SHP77 treated with DMSO at 0.1 percent for 48 hours (cell line): ENCODE results near the gene CACNA1I.

Source experiments
- DNase-seq: peaks from one replicate; lab custom pipeline; 2025; lab: John Stamatoyannopoulos, UW

Gene CACNA1I

DNA sequence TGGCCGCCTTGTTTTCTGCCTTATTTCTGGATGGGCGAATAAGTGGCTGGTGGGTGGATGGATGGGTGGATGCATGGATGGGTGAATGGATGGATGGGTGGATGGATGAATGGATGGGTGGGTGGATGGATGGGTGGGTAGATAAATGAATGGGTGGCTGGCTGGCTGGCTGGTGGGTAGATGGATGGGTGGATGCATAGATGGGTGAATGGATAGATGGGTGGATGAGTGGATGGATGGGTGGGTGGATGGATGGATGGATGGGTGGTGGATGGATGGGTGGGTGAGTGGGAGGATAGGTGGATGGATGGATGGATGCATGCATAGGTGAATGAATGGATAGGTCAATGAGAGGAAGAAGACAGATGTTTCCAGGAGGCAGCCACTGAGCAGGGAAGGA is 98.9 kb downstream of the CACNA1I start:
- no peak for DNase-seq

DNA sequence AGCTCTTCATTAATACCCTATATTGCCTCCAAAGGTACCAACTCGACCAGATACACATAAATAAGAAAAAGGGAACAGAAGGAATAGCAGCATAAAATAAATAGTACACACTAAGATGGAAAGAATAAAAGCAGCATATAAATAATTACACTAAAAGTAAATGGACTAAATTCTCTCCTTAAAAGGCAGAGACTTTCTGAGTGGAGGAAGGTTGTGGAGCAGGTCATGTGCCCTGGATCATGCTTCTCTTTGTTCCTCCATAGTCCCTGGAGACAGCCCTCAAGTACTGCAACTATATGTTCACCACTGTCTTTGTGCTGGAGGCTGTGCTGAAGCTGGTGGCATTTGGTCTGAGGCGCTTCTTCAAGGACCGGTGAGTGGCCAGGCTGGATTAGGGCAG is 101.4 kb downstream of the CACNA1I start:
- no peak for DNase-seq

DNA sequence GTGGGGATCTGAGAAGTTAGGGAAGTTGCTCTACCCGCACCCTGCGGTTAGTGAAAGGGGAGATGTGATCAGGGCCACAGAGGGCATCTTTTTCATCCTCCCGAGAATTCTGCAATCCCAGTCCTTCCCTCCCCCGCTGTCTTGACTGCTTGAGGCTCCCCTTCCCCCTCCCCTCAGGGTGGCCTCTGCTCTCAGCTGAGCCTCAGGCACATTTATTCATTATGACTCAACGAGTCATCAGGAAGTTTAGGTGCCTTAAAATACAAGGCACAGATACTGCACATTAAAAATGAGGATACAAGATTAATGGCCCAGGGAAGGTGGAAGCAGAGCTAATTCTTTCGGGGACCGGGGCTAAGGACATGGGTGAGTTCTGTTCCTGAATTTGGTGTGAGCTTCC is 104.0 kb downstream of the CACNA1I start:
- DNase-seq = no peak

DNA sequence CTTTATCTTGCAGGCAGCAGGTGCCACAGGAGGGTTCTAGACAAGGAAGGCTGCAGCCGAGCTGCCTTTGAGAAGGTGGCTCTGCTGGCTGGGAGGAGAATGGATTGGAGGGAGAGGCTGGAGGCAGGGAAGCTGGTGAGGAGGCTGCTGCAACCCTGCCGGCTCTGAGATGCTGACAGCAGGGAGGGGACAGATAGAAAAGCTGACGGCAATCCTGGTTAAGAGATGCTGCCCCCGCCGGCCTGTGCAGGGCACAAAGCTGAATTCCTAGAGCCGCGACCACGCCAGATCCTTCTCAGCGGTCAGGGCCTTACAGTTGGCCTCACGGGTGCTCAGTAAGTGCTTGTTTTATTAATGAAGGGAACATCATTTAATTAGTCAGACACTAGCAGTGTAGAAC is 105.4 kb downstream of the CACNA1I start:
- no peak for DNase-seq

DNA sequence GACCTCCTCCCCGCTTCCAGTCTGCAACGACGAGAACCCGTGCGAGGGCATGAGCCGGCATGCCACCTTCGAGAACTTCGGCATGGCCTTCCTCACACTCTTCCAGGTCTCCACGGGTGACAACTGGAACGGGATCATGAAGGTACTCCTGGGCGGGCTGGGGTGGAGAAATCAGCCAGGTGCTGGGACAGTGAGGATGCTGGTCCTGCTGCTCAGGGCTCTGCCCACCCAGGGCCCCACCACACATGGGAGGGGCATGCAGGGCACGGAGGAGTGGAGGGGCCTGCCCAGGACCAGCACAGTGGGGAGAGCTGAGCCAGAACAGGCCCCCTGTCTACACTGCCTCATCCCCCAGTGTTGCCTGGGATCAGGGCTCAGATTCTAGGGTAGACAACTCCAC is 107.4 kb downstream of the CACNA1I start:
- DNase-seq = no peak

DNA sequence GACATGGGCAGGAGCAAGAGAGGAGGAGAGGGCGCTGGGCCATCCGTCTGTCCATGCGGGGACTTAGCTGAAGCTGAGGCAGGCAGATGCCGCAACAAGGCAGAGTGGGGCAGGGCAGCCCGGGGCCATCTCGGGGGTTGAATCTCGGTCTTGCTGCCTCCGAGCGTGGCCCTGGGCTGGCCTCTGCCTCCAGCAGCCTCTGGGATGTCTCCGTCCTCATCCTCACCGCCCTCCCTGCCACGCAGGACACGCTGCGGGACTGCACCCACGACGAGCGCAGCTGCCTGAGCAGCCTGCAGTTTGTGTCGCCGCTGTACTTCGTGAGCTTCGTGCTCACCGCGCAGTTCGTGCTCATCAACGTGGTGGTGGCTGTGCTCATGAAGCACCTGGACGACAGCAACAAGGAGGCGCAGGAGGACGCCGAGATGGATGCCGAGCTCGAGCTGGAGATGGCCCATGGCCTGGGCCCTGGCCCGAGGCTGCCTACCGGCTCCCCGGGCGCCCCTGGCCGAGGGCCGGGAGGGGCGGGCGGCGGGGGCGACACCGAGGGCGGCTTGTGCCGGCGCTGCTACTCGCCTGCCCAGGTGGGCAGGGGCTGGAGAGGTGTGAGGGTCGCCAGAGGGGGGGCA is 108.4 kb downstream of the CACNA1I start:
- DNase-seq = no peak

DNA sequence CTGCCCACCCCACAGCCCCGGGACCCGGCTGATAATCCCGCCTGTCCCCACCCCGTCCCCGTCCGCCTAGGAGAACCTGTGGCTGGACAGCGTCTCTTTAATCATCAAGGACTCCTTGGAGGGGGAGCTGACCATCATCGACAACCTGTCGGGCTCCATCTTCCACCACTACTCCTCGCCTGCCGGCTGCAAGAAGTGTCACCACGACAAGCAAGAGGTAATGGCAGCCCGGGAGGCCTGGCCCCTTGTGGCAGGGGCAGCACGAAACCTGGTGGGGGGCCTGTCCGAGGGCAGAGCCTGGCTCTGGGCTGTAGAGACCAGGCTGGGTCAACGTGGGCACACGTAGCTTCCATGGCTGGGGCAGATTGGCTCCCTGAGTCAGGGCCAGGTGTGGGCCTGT is 109.1 kb downstream of the CACNA1I start:
- no peak for DNase-seq

DNA sequence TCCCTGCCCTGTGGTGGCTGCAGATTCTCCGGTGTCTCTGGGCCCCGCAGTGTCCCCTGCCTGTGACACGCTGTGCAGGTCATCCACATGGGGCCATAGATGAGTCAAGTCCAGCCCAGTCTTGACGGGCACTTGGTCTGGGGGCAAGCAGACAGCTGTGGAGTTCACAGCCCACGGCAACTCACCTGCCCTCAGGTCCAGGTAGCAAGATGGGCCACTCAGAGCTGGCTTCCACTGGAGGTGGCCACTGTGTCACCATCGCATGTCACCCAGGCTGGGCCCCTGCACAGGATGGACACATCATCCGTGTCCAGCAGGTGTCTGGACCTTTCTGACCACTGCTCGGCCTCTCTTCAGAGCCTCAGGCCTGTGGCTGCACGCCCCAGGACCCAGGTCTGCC is 109.9 kb downstream of the CACNA1I start:
- DNase-seq = no peak

DNA sequence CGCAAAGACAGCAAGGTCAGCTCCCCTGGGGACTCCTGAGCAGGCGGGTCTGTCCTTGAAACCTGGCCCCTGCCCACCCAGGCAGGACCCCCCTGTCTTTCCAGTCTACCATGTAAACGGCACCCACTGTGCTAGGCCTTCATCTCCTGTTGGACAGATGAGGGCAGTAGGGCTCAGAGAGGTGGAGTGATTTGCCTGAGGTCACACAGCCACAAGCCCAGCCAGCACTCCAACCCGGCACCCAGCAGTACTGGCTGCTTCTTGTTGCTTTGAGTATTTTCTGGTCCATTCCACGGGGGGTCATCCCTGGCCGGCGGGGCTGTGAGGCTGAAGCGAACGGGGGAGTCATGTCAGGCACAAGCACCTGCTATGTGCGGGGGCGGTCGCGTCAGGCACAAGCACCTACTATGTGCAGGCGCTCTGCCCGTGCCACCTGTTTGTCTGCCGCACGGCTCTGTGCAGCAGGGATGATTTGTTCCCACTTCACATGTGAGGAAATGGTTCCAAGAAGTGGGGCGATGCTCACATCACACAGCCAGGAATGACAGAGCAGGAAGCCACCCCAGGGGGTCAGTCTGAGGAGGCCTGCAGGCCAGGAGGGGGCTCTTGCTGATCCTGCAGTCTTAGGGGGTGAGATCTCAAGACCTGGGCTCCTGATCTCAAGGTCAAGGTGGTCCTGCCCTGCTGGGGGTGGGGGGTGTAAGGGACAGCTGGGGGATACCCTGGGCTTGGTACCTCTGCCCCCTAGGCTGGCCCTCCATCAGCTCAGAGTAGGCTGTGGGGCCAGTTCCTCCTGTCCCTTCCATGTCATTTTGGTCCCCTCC is 110.7 kb downstream of the CACNA1I start:
- no peak for DNase-seq

DNA sequence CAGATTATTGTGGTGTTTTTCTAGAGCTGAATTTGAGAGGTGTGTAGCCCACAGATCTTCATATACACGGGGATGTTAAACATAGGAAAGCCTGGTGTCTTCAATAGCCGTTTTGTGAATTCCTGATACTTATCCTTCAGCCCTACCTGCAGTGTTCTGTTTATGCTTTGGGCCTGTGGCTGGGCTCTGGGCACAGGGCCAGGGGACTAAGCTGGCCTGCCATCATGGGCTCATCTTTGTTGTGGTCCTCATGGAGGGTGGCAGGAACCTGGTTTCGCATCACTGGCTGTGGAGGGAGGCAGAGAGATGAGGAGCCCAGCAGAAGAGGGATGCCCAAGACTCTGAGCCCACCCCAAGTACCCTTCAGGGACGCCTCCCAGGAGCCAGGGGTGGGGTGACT is 112.4 kb downstream of the CACNA1I start:
- DNase-seq = no peak

DNA sequence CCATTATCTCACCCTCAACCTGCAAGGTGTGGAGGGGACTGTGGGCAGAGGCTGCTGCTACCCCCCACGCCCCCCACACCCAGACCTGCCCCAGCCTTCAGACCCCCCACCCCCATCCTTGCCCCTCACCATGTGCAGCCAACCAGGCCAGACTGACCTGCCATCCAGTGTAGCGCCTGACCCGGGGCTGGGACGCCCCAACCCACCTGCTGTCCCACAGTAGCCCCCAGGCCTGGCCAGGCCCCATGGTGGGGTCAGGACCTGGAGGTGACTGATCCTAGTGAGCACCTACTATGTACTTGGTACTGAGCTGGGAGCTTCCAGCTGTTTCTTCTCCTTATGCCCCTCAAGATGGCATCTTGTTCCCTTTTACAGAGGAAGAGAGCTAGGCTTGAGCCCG is 113.1 kb downstream of the CACNA1I start:
- no peak for DNase-seq

DNA sequence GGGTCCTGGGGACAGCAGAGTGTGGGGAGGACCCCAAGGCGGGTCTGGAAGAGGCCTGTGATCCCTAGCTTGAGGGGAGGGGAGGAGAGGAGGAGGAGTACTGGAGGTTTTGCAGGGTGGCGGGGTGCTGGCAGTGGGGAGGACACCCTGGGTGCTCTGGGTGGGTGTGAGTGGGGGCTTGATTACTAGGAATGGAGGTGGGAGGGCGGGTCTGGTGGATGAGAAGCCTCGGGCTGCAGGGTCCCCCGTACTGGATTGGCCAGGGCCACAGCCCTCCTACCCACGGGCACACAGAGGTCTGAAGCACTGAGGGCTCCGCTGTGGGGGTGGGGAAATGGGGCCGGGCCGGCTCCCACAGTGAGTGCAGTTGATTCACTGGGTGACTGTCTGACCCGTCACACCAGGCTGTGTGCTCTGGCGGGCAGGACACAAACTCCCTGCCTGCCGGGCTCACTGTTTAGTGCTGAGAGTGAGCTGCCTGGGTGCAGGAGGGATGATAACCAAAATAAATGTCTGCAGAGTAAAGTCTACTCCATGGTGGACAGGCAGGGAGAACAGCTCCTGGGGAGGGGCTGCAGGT is 114.2 kb downstream of the CACNA1I start:
- DNase-seq = no peak

DNA sequence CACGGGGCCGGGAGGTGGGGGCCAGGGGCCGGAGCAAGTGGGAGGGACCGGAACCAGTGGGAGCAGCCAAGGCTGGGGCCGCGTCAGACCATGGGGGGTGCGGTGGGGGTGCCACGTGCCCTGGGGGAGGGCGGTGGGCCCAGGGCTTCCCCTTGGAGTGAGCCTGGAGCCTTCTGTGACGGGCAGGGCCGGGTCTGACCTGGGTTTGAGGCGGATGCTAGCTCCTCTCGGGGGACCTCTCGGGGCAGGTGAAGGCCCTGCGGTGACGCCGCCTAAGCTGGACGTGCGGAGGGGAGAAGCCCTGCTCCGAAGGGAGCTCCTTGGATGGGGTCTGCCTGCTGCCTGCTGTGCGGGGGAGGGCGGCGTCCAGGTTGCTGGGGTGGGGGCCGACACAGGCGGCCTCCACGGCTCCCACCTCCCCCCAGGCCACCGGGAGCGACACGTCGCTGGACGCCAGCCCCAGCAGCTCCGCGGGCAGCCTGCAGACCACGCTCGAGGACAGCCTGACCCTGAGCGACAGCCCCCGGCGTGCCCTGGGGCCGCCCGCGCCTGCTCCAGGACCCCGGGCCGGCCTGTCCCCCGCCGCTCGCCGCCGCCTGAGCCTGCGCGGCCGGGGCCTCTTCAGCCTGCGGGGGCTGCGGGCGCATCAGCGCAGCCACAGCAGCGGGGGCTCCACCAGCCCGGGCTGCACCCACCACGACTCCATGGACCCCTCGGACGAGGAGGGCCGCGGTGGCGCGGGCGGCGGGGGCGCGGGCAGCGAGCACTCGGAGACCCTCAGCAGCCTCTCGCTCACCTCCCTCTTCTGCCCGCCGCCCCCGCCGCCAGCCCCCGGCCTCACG is 115.0 kb downstream of the CACNA1I start:
- no peak for DNase-seq

DNA sequence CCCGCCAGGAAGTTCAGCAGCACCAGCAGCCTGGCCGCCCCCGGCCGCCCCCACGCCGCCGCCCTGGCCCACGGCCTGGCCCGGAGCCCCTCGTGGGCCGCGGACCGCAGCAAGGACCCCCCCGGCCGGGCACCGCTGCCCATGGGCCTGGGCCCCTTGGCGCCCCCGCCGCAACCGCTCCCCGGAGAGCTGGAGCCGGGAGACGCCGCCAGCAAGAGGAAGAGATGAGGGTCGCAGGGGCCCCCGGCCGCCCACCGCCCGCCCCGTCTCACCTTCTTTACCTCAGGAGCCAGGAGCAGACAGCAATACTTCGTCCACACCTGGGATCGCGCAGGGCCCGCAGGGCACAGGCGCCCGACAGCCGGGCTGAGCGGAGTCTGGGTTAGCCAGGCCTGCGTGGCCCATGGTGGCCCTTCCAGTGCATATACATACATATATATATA is 115.6 kb downstream of the CACNA1I start:
- DNase-seq = no peak

DNA sequence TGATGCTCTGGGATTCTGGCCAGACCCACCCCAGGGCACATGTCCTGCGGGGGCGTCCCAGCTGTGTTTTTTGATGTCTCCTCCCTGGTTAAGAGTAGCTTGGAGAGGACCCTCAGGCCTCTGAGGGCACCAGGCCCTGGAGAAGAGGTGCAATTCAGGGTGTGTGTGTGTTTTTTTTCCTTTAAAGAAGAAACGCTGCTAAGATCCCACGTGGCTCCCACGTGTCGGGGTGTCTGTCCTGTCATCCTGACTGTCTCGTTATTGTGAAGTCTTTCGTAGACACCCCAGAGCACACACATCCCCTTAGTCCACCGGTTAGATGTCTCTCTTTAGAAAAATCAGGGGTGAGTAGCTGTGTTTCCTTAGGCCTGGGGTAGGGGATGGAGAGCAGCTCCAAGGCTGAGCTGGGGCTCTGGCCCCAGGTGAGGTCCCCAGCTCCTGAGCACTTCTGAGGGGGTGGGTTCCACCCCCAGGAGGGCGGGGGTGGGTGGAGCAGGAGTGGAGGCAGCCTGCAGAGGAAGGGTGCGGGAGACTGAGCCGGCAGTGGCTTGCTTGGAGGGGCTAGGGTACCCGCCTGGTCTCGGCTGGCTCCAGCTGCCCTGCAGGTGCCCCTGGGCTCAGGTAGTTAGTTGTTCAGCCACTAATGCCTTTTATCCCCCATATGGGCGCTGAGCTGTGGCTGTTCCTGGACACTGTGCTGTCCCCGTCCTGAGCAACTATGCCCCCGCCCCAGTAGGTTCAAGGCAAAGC is 116.4 kb downstream of the CACNA1I start:
- no peak for DNase-seq

DNA sequence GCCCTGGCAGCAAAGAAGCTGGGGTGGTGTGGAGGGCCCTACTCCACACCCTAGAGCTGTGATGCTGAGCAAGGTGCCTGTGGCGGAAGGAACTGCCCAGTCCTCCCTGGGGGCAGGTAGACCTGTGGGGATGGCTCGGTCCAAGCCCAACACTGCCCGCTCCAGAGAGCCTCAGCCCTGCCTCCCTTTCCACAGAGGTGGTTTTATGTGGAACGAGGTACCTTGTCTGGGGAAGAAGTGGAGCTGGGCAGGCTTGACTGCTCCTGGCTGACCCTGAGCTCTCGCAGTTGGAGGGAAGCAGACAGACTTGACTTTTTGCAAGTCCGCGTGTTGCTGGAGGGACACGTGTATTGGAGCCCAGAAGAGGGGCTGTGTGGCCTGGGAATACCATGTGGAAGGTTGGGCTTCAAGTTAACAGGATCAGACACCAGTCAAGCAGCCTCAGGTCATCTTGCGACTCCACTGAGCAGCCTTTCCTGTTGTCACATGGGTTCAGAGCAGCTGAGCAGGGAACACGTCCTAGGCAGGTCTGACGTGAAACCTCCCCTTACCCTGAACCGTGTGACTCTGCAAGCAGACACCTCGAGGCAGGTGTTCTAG is 117.7 kb downstream of the CACNA1I start:
- DNase-seq = no peak

DNA sequence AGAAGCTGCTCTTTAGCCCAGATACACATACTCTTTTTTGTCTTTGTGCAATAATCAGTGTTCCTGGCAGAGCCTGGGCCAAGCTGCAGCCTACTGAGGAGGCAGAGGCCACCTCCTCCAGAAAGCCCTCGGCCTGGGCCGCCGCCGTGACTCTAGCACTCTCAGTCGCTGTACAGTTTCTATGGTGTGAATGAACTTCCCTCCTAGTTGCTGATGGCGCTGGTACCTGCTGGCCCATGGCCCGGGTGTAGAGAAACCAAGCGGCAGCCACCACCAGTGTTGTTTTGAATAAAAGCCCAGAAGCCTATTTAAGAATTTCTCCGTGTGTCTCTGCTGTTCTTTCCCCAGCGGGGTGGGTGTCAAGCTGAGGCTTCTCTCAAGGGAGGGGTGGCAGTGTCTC is 118.9 kb downstream of the CACNA1I start:
- DNase-seq = no peak

DNA sequence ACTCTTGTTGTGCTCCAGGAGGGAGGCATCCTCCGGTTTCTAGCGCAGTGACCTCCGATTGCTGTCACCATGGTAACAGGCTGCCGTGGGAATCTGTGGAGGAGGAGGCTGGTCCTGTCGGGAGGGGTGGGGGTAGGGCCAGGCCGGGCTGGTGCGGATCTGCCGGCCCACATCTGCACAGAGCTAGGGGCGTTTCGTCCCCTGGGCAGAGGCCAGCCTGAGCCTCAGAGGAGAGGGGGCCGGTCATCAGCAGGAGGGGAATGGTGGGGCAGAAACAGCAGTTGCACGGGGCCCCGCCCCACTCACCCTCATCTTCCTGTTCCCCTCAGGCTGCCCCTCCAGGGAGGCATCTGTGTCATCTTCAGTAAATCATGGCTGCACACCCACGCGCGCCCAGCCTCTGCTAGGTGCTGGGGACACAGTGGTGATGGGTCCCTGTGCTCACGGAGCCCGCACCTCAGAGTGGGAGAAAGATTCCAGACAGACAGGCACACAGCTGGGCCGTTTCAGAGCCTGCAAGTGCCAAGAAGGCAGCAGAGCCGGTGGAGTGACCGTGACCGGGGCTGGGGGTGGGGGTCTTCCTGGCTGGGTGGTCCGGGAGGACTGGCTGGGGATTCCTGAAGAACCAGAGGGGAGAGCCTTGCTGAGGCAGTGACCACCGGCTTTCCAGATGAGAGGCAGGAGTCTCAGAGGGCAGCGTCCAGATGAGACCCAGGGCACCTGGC is 120.5 kb downstream of the CACNA1I start:
- DNase-seq = no peak

DNA sequence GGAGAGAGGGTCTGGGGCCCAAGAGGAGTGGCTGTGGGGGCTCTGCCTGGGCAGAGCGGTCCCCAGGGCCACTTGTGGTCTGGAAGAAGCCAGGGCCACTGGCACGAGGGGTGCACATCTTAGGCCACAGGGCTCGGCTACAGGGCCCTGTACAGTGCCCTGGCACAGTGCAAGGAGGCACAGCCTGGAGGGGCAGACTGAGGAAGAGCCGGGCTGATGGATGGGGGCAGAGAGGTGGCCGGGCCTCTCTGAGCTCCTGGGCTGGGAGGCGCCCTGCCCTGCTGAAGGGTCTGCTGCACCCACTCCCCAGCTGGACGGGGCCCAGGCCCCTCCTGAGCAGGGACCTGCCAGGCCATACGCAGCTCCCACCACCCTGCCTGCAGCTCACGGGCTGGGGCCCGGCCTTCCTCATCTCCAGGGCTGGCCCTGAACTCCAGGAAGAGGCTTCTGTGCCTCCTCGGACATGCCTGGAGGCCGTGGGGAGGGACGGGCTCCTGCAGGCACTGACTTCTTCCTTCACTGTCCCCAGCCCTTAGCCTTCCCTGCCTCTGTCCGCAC is 123.5 kb downstream of the CACNA1I start:
- no peak for DNase-seq

DNA sequence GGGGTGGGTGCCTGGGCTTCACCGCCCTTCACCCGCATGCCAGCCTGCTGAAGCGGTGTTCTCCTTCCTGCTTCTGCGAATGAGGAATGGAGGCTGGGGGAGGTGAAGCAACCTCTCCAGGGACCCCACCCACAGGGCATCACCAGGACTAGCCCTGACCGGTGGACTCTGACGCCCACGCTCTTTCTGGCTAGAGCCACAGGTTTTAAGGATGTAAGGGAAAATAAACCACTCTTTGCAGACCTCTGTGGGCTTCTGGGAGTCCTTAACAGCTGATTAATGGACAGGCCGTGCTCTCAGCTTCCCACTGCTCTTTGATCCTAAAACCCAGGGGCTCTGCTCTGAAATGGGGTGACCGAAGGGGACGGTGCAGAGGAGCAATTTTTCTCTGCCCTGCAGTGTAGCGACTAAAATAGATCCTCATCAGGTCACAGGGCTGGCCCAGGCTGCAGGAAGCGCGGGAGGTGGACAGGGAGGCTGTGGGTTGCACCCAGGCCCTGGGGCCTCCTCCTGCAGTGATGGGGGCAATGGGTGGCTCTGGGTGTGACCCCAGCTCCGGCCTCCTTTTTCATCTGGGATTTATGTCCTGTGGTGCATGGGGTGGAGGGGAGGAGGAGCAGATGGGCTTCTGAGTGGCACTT is 127.4 kb downstream of the CACNA1I start:
- no peak for DNase-seq
